ENCODE data around the gene GCNT4.

The GCNT4 gene

GRCh38 chr5:75016896-75017295 lies 35.5 kb downstream of the GCNT4 start:
- no peak for DNase-seq (ENCODE audit: low spot score)

GRCh38 chr5:75012748-75013147 lies 39.6 kb downstream of the GCNT4 start:
- no peak for DNase-seq (ENCODE audit: low spot score)

- DNase-seq (ENCODE audit: low spot score) = no peak
Observed at GRCh38 chr5:75010838-75011237, 41.5 kb downstream of the GCNT4 start.

GRCh38 chr5:75009556-75010345 lies 42.6 kb downstream of the GCNT4 start:
- no peak for DNase-seq (ENCODE audit: low spot score)

- no peak for DNase-seq (ENCODE audit: low spot score)
Observed at GRCh38 chr5:75006865-75007822, 45.2 kb downstream of the GCNT4 start.

GRCh38 chr5:75005561-75005960 lies 46.8 kb downstream of the GCNT4 start:
- DNase-seq (ENCODE audit: low spot score) = no peak
